Measurements from ENCODE around the gene AUTS2.

DNA sequence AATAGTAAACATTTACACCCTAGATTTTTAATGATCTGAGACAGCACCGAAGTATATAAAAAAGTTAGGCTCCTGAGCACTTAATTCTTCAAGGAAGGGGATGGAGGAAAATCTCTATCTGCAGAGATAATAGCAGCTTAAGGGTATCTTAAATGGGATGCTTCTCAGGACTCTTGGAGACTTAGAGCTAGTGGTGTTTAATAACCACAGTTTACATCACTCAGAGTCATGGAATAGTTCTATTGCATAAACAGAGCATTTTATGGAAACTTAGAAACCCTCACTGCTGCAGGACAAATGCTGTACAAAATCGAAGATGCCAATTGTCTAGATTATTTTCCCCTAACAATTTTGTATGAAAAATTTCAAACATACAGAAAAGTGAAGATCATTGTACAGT lies 1134.8 kb downstream of the AUTS2 start:
- TF ChIP-seq POLR2A (IDR thresholded peaks at IDR 0.05; ENCODE audit: low read depth, low read length) (no peak), TAF1 (IDR thresholded peaks at IDR 0.05; ENCODE audit: low read depth, low read length) (no peak), SPI1 (IDR thresholded peaks at IDR 0.05; ENCODE audit: low read depth, low read length) (no peak), POLR2AphosphoS5 (IDR thresholded peaks at IDR 0.05; ENCODE audit: low read depth, low read length) (no peak), POU2F2 (IDR thresholded peaks at IDR 0.05; ENCODE audit: low read depth, low read length) (no peak), PAX5 (IDR thresholded peaks at IDR 0.05; ENCODE audit: insufficient read depth, low read length, severe bottlenecking) (no peak)

All from GM12891 (cell line).